Posterior cingulate gyrus (tissue), 11 donors: ENCODE data around the gene IL21R.

Source experiments
- DNase-seq, 10 donors: peaks; one replicate each; pipeline versions ENCODE4 v3.0.0 to v3.0.0-alpha.2; 2020 to 2021; ENCODE audit warnings: mixed read lengths in 3 of 10
- intact Hi-C: fragments of 100-400 bp; cut with DNase I; formaldehyde crosslinking; loops from one replicate; pipeline ENCODE4 v1.15.1; 2023

Gene IL21R

DNA sequence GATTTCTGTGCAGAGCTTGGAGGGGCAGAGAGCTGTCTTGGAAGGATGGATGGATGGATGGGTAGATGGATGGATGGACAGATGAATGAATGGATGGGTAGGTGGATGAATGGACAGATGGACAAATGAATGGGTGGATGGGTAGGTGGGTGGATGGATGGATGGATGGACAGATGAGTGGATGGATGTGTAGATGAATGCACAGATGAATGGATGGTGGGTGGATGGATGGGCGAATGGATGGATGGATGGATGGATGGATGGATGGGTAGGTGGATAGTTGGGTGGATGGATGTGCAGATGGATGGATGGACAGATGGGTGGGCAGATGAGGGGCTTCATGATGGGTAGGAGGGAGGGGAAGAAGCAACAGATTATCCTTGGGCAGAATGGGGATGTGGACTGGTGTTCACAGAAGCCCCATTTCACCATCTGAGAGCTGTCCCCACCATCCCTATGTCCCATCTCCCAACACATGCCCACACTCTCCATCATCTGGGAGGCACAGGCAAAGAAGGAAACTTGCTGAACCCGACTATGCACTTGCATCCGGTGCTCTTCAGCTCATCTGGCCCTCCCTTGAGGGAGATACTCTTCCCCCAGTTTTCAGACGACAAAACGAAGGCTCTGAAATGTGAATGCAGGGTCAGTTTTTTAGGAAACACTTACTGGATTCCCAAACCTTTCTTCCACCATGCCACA, 57.2 kb downstream of the IL21R start:
- DNase-seq: peak in 1 of 10 donors; percentile 1
- intact Hi-C loops: loop anchor here (5.0 kb wide), 1 partner anchor 277 kb away; no protein-coding TSS in a partner anchor

DNA sequence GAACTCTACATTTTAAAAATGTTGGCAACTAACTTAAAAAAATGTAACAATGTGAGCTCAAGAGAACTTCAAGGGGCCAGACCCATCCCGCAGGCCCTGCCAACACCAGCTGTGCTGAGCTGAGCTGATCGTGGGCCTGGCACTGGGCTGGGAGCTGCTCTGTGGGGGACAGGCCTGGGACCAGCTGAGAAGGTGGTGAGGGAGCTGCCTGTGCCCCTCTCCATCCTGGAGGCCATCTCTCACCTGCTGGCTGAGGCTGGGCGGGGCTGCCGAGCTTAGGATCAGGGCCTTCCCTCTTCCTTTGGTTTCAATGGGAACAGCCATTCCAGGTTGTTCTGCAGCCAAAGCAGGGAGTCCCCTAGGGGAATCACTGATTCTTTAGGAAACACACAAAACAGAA, 58.2 kb downstream of the IL21R start:
- intact Hi-C loops: no loop called here
- peak in 2 of 10 donors; percentile 42 to 82 for DNase-seq

DNA sequence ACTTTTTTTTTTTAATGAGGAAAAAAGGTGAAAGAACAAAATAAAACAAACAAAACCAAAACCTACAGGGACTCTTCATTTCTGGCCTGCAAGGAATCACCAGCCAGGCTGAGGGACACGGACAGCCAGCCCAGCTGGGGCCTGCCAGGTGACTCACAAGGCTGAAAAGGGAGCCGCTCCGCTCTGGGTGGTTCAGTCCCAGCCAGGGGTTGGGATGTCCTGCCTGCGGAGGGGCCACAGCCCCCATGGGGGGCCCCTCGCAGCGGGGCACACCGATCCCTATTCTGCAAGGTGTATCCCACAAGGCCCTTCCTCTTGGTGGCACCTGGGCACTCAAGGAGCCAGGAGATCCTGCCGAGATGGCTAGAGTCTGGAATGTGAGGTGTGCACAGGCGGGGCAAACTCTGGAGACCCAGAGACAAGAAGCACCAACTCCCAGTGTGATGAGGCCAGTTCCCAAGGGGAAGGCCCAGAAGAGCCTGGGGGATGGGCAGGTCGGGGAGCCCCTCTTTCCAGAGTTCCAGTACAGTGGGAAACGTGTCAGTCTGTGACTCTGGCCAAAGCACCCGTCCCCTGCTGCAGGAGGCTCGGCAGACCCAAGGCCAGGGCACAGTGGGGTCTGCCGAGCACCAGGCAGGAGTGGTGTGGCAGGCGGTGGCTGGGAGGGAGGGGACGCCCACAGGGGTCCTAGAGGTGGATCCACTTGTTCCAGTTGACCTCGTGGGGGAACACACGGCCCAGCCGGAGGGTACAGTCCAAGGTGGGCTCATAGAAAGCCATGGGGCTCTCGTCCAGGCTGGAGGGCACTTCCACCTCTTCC, 58.9 kb downstream of the IL21R start:
- intact Hi-C loops: no loop called here
- peak in 3 of 10 donors; percentile 7 to 77 (median 54) for DNase-seq

- intact Hi-C loops: no loop called here
Measured at GRCh38 chr16:27461483-27462171, 59.7 kb downstream of the IL21R start.

DNA sequence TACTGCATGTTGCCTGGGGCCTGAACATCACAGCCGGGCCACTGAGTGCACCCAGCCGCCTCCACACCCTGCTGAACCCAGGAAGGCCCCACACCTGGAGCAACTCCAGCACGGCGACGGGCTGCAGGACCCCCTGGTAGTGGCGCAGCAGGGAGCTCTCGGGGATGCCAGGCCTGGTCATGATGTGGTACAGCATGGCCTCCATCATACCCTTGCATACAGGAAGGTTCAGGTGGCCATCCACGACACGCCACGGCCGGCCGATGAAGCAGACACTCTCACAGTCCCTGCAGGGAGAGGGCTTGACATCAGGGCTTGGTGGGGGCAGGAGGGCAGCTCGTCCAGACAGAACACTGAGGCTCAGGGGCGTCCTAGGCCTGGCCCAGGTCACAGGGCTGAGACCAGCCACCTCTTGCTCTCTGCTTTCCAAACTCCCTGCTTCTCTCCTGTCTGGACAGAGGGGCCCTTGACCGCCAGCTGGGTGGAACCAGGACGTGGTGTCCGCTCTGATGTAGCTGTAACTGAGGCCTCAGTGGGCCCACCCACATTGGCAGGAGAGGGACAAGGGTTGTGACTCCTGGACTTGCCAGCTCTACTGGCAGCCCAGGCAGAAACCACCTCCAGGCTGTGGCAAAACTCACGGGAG, 60.3 kb downstream of the IL21R start:
- intact Hi-C loops: no loop called here
- peak in 2 of 10 donors; percentile 54 to 76 for DNase-seq

More at GRCh38 chr16:27461483-27462171, 59.7 kb downstream of the IL21R start:
- peak in 4 of 10 donors; percentile 3 to 84 (median 36) for DNase-seq

- intact Hi-C loops: no loop called here
- peak in 3 of 10 donors; percentile 1 to 76 (median 52) for DNase-seq
Measured at GRCh38 chr16:27462846-27463682, 61.1 kb downstream of the IL21R start.

DNA sequence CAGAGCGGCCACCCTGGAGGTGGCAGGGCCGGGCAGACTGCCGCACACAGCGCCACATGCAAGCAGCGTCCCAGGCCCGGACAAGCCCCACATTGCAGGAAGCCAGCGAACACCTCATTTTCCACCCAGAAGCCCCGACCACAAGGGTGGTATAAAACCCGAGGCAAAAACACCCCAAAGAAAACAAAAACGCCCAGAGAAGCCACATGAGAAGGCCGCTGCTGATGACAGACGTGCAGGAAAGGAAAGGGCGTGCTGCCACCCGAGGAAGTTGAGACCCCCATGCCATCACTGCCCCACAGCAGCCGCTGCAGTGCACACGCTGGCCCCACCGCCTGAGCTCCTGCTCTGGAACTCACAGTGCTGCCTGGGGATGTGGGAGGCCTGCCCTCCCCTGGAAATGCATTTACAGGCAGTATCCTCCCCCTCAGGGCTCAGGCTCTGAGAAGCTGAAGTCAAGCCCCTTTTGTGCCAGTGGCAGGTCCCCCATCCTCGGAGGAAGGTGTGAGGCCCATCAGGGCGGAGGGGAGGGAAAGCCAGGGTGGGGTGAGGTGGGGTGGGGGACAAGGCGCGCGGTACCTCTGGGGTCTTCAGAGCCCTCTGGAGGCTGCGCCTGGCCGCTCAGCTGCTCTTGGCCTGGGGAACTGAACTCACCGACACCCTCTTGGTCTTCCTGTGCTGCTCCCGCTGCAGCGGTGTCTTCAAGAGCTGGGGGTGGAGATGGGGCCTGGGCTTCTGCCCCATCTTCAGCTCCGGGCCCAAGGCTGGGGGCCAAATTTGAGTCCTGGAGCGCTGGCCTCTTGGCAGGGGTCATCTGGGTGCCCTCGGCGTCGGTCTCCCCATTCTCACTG, 62.0 kb downstream of the IL21R start:
- DNase-seq: peak in 2 of 10 donors; percentile 54 to 57
- intact Hi-C loops: no loop called here

- intact Hi-C loops: no loop called here
- peak in 2 of 10 donors; percentile 55 to 62 for DNase-seq
Measured at GRCh38 chr16:27464626-27465482, 62.9 kb downstream of the IL21R start.

DNA sequence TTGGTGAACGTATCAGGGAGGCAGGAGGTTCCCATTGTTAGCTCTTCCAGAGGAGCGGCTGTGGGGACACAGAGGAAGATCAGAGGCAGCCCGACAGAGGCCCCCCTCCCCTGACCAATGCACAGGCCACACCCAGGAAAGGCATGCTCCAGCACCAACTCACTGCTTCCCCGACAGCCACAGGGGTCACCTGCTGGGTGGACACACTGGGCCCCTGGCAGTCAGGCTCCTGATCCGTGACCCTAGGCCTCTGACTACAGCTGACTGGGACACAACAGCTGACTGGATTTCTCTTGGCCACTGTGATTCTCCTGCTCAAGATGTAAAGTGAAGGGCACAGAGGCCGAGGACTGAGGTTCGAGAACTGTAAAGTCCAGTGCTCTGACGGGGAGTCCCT, 63.5 kb downstream of the IL21R start:
- DNase-seq: peak in 2 of 10 donors; percentile 37 to 50
- intact Hi-C loops: no loop called here

DNA sequence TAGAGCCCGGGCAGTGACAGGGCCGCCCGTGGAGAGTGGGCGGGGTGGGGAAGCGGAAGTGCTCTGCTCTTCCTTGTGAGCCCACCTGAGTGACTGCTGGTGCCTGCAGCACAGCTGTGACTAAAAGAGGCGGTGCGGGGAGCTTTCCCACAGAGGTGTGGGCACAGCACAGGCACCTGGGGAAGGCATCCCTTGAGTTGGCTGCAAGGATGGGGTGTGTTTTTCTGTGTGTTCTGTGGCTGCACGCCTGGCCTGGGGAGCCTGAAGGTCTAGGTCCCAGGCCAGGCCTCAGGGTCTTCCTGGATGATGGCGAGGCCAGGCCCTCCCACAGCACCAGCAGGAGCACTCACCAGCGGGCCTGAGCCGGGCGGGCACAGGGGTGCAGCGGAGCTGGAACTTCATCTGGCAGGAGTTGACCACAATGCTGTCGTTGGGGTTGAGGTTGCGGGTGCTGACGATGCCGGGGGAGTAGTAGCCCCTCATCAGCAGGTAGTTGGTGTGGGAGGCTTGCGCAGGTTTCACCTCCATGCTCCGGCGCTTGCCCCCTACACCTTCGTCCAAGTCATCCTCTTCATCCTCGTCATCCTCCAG, 67.1 kb downstream of the IL21R start:
- DNase-seq: peak in 2 of 10 donors; percentile 54 to 69
- intact Hi-C loops: no loop called here

GRCh38 chr16:27470567-27471431, 68.8 kb downstream of the IL21R start:
- DNase-seq: peak in 4 of 10 donors; percentile 5 to 73 (median 38)
- intact Hi-C loops: no loop called here

DNA sequence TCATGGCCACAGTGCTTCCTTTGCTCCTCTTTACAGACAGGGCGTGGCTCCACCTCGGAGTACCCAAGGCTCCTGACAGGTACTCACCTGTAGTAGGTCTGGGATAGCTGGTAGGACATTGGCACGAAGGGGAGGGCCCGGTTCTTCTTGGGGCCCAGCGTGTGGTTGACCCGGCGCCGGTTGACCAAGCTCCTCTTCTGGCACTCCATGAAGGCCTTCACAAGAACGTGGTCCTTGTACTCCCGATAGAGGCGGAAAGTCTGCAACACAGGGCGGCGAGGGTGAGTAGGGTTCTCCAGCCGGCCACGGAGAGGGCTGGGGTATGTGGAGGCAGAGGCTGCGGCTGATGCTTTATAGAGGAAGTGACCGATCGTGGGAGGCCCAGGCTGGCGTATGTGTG, 69.7 kb downstream of the IL21R start:
- peak in 3 of 10 donors; percentile 49 to 65 (median 50) for DNase-seq
- intact Hi-C loops: no loop called here

GRCh38 chr16:27472091-27473020, 70.4 kb downstream of the IL21R start:
- DNase-seq: peak in 3 of 10 donors; percentile 25 to 62 (median 43)
- intact Hi-C loops: no loop called here

DNA sequence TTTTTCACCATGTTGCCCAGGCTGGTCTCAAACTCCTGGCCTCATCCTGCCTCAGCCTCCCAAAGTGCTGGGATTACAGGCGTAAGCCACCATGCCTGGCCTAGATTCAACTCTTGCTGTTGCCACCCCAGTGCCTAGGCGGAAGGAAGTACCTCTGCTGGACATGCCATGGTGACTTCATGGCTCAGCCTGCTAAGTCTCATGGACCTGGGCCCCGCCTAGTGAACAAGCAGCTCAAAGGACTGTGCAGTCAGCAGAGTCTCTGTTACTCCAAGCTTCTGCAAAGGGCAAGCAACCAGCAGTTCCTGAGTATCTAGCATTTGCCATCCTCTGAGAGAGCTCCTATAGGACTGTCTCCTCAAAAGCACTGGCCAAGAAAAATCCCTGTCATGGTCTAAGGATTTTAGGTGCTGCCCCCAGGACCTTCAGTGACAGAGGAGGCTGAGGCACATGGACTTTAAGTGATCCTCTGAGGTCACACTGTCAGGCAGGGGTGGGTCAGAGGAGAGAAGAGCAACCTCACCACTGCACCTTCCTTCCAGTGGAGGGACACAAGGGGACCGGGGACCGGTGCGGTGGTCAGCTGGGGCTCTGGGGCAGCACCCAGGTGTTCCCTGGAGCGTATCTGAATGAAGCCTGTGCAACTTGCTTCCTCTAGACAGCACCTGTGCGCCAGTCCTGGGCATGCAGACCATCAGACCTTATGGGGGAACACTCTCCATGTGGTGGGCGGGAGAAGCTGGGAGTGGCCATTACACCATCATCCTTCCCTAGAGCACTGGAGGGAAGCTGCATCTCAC, 71.3 kb downstream of the IL21R start:
- peak in 3 of 10 donors; percentile 35 to 52 (median 45) for DNase-seq
- intact Hi-C loops: no loop called here
